ENCODE data around the gene PEX11G. TPM values are rescaled to one million over a fixed set of nuclear protein-coding genes. Genes with fewer than 3 reads are reported as not detected.

The PEX11G gene
- total and polyA plus RNA-seq, 9 of the 15 experiments (the other 6 are each of a cell fraction or from before 2014, with no cell fraction given), result 0.07 to 3.2 (median 0.70) TPM; not detected in 1

DNA sequence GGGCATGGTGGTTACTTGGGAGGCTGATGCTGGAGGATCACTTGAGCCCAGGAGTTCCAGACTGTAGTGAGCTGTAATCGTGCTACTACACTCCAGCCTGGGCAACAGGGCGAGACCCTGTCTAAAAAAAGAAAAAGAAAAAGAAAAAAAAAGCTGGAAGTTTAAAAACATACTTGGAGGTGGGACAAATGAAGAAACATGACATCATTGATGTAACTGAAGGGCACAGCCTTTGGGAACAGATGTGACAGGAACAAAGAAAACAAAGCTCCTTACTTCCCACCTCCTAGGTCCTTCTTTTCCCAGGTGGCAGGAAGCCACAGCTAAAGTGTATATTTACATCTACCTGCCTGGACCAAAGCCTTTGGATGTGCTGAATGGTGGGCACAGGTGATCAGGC lies 1.9 kb downstream of the PEX11G start:
- peaks cover 2% of the 10 kb centered on the region; the same call in 1 of the 3 replicates for H3K79me2 ChIP-seq (ENCODE audit: control insufficient read depth, insufficient read depth, low read length)
- no peaks in the 10 kb centered on the region for H3K9me3 ChIP-seq (replicated peaks; ENCODE audit: control insufficient read depth, insufficient read depth, low read depth, low read length)
- no peaks in the 10 kb centered on the region for H3K9me1 ChIP-seq (ENCODE audit: control insufficient read depth, insufficient read depth, low read length)
- ChIA-PET CTCF (ENCODE audit: low intra/inter-chr PET ratio) (no interaction called here), POLR2A (no interaction called here)
- H4K20me1 ChIP-seq (replicated peaks; ENCODE audit: control insufficient read depth, insufficient read depth, low read length), result no peaks in the 10 kb centered on the region
- no TSS peak for BruUV-seq (replicated peaks)
- DNase-seq (ENCODE audit: extremely low read depth in 1 of 4, low spot score in 3 of 4) (no peak), FAIRE-seq (no peak), ATAC-seq (no peak)
- H3K4me2 ChIP-seq (ENCODE audit: insufficient read depth, low read length), result no peak overlapping the region
- no peak overlapping the region for H2AFZ ChIP-seq (ENCODE audit: low read depth, low read length)
- H3K4me3 ChIP-seq, result no peak overlapping the region
- TF ChIP-seq ARID2 (IDR thresholded peaks at IDR 0.05) (no peak), FIP1L1 (IDR thresholded peaks at IDR 0.05; ENCODE audit: low read depth, low read length, poor library complexity, severe bottlenecking) (no peak), CSDE1 (IDR thresholded peaks at IDR 0.05) (no peak), NBN (IDR thresholded peaks at IDR 0.05; ENCODE audit: low read depth) (no peak), PURB (CRISPR knock-in tag; IDR thresholded peaks at IDR 0.05; ENCODE audit: low read depth) (no peak), ZFX (CRISPR knock-in tag; IDR thresholded peaks at IDR 0.05) (no peak), POU5F1 (IDR thresholded peaks at IDR 0.05; ENCODE audit: borderline replicate concordance, low read depth, low read length, partially characterized antibody) (no peak)
- H3K27me3 ChIP-seq (ENCODE audit: control insufficient read depth in 2 of 2, insufficient read depth in 2 of 2, low read length in 2 of 2), result no peaks in the 10 kb centered on the region
- H3K9ac ChIP-seq (ENCODE audit: insufficient read depth in 1 of 2, low read depth in 2 of 2, low read length in 2 of 2), result no peak overlapping the region
- 32% methylated on average over 2 of the region's 2 CpGs for WGBS (ENCODE audit: insufficient coverage, low coverage, missing lambda C conversion rate)
- in situ Hi-C loops (cut with MboI) (no loop called here), intact Hi-C loops (cut with micrococcal nuclease) (no loop called here)
- peaks cover 16 to 39% of the 10 kb centered on the region in 2 experiments; a peak in 4 of 5 replicates for H3K4me1 ChIP-seq (replicated peaks in 1 of 2; ENCODE audit: control insufficient read depth in 2 of 2, insufficient read depth in 2 of 2, low read length in 2 of 2)
- no peak overlapping the region for H3K27ac ChIP-seq (ENCODE audit: extremely low read depth, low read depth, low read length)
- H3K36me3 ChIP-seq (ENCODE audit: control insufficient read depth, insufficient read depth, low read length), result no peaks in the 10 kb centered on the region

Data from K562 (cell line).